ENCODE data around the gene SFSWAP.

SFSWAP gene

GRCh38 chr12:131833896-131834641 is 123.2 kb downstream of the SFSWAP start:
- peaks cover 0 to 88% of the 10 kb centered on the region in 2 donors for H3K27me3 ChIP-seq
- no peak overlapping the region for H3K27ac ChIP-seq
- no peak overlapping the region for H3K4me3 ChIP-seq
- H3K9me3 ChIP-seq: no peaks in the 10 kb centered on the region
- DNase-seq: peak in 1 of 2 donors; percentile 56
- intact Hi-C loops (cut with DNase I; ENCODE audit: low total_unique reads): no loop called here
- no peaks in the 10 kb centered on the region for H3K36me3 ChIP-seq
- no peak for TF ChIP-seq CTCF (IDR thresholded peaks at IDR 0.05)
- peaks cover 0 to 33% (median 27%) of the 10 kb centered on the region in 4 donors for H3K4me1 ChIP-seq

- H3K4me3 ChIP-seq: no peak overlapping the region
- no peak for DNase-seq
- peaks cover 0 to 24% (median 18%) of the 10 kb centered on the region in 4 donors for H3K4me1 ChIP-seq
- H3K9me3 ChIP-seq: no peaks in the 10 kb centered on the region
- no peak overlapping the region for H3K27ac ChIP-seq
- no peak for TF ChIP-seq CTCF (IDR thresholded peaks at IDR 0.05)
- no peaks in the 10 kb centered on the region for H3K36me3 ChIP-seq
- H3K27me3 ChIP-seq: peaks cover 0 to 80% of the 10 kb centered on the region in 2 donors
- intact Hi-C loops (cut with DNase I; ENCODE audit: low total_unique reads): no loop called here
Observed at GRCh38 chr12:131834798-131835615, 124.1 kb downstream of the SFSWAP start.

GRCh38 chr12:131835616-131836171 is 124.8 kb downstream of the SFSWAP start:
- Histone ChIP-seq H3K4me1 (peaks cover 0 to 17% (median 12%) of the 10 kb centered on the region in 4 donors), H3K27ac (no peak overlapping the region), H3K27me3 (peaks cover 0 to 75% of the 10 kb centered on the region in 2 donors), H3K36me3 (no peaks in the 10 kb centered on the region), H3K9me3 (no peaks in the 10 kb centered on the region), H3K4me3 (no peak overlapping the region)
- no peak for TF ChIP-seq CTCF (IDR thresholded peaks at IDR 0.05)
- DNase-seq: no peak
- intact Hi-C loops (cut with DNase I; ENCODE audit: low total_unique reads): no loop called here

GRCh38 chr12:131836193-131836592 is 125.3 kb downstream of the SFSWAP start:
- Histone ChIP-seq H3K27ac (no peak overlapping the region), H3K36me3 (no peaks in the 10 kb centered on the region), H3K4me1 (peaks cover 0 to 12% (median 7%) of the 10 kb centered on the region in 4 donors), H3K4me3 (no peak overlapping the region), H3K27me3 (peaks cover 0 to 71% of the 10 kb centered on the region in 2 donors), H3K9me3 (no peaks in the 10 kb centered on the region)
- intact Hi-C loops (cut with DNase I; ENCODE audit: low total_unique reads): no loop called here
- no peak for DNase-seq
- TF ChIP-seq CTCF (IDR thresholded peaks at IDR 0.05): no peak

GRCh38 chr12:131836714-131837397 is 126.0 kb downstream of the SFSWAP start:
- H3K4me3 ChIP-seq: no peak overlapping the region
- DNase-seq: no peak
- TF ChIP-seq CTCF (IDR thresholded peaks at IDR 0.05): no peak
- H3K4me1 ChIP-seq: peaks cover 0 to 9% (median 5%) of the 10 kb centered on the region in 4 donors
- no peak overlapping the region for H3K27ac ChIP-seq
- intact Hi-C loops (cut with DNase I; ENCODE audit: low total_unique reads): no loop called here
- peaks cover 0 to 68% of the 10 kb centered on the region in 2 donors for H3K27me3 ChIP-seq
- no peaks in the 10 kb centered on the region for H3K9me3 ChIP-seq
- H3K36me3 ChIP-seq: peaks cover 0 to 3% (median 0%) of the 10 kb centered on the region in 3 donors
